T-helper 9 cell (primary cell): ENCODE results near the gene GTPBP4.

Source experiments
- DNase-seq: peaks from one replicate; pipeline ENCODE4 v3.0.0-alpha.2; 2020
- total RNA-seq, 2 donors: gene quantifications; one replicate each; lab custom pipeline; 2026; lab: John Stamatoyannopoulos, UW

GTPBP4 gene
- total RNA-seq = 58.9 to 100 reads per million in 2 donors

- DNase-seq = peak; percentile 95
Observed at GRCh38 chr10:987870-988666, at the start of gene GTPBP4. Gene GTPBP4 (plus strand): TSS chr10:988434. CDS start chr10:988480, 46 bp downstream.

GRCh38 chr10:938941-939678, 49.1 kb upstream of the GTPBP4 start:
- no peak for DNase-seq

- no peak for DNase-seq
Observed at GRCh38 chr10:943334-944033, 44.8 kb upstream of the GTPBP4 start.

GRCh38 chr10:944034-944831, 44.0 kb upstream of the GTPBP4 start:
- DNase-seq = no peak

- no peak for DNase-seq
Observed at GRCh38 chr10:945778-946177, 42.5 kb upstream of the GTPBP4 start.

- no peak for DNase-seq
Observed at GRCh38 chr10:947051-947450, 41.2 kb upstream of the GTPBP4 start.

- DNase-seq = no peak
Observed at GRCh38 chr10:947881-948280, 40.4 kb upstream of the GTPBP4 start.

- no peak for DNase-seq
Observed at GRCh38 chr10:948347-948746, 39.9 kb upstream of the GTPBP4 start.

- no peak for DNase-seq
Observed at GRCh38 chr10:949446-949845, 38.8 kb upstream of the GTPBP4 start.

- no peak for DNase-seq
Observed at GRCh38 chr10:953836-954235, 34.4 kb upstream of the GTPBP4 start.

- DNase-seq = no peak
Observed at GRCh38 chr10:954396-954795, 33.8 kb upstream of the GTPBP4 start.

GRCh38 chr10:955127-955819, 33.0 kb upstream of the GTPBP4 start:
- DNase-seq = no peak

GRCh38 chr10:955820-956217, 32.4 kb upstream of the GTPBP4 start:
- no peak for DNase-seq

GRCh38 chr10:958106-958505, 30.1 kb upstream of the GTPBP4 start:
- no peak for DNase-seq

- no peak for DNase-seq
Observed at GRCh38 chr10:958856-959255, 29.4 kb upstream of the GTPBP4 start.

- DNase-seq = no peak
Observed at GRCh38 chr10:962342-962741, 25.9 kb upstream of the GTPBP4 start.

GRCh38 chr10:963186-963585, 25.0 kb upstream of the GTPBP4 start:
- DNase-seq = no peak

- DNase-seq = no peak
Observed at GRCh38 chr10:963655-964054, 24.6 kb upstream of the GTPBP4 start.

- DNase-seq = no peak
Observed at GRCh38 chr10:964321-964987, 23.8 kb upstream of the GTPBP4 start.

- no peak for DNase-seq
Observed at GRCh38 chr10:964988-965417, 23.2 kb upstream of the GTPBP4 start.

GRCh38 chr10:966466-967235, 21.6 kb upstream of the GTPBP4 start:
- DNase-seq = no peak
